CD4-positive, alpha-beta T cell treated with Interleukin-6 at 100 ng/mL for 8 hours (primary cell): Measurements from ENCODE around the gene AFDN.

ENCODE experiments used
- DNase-seq: peaks from one replicate; pipeline ENCODE4 v3.0.0-alpha.2; 2020; ENCODE audit warnings: mixed read lengths, low spot score

Gene AFDN, protein sequence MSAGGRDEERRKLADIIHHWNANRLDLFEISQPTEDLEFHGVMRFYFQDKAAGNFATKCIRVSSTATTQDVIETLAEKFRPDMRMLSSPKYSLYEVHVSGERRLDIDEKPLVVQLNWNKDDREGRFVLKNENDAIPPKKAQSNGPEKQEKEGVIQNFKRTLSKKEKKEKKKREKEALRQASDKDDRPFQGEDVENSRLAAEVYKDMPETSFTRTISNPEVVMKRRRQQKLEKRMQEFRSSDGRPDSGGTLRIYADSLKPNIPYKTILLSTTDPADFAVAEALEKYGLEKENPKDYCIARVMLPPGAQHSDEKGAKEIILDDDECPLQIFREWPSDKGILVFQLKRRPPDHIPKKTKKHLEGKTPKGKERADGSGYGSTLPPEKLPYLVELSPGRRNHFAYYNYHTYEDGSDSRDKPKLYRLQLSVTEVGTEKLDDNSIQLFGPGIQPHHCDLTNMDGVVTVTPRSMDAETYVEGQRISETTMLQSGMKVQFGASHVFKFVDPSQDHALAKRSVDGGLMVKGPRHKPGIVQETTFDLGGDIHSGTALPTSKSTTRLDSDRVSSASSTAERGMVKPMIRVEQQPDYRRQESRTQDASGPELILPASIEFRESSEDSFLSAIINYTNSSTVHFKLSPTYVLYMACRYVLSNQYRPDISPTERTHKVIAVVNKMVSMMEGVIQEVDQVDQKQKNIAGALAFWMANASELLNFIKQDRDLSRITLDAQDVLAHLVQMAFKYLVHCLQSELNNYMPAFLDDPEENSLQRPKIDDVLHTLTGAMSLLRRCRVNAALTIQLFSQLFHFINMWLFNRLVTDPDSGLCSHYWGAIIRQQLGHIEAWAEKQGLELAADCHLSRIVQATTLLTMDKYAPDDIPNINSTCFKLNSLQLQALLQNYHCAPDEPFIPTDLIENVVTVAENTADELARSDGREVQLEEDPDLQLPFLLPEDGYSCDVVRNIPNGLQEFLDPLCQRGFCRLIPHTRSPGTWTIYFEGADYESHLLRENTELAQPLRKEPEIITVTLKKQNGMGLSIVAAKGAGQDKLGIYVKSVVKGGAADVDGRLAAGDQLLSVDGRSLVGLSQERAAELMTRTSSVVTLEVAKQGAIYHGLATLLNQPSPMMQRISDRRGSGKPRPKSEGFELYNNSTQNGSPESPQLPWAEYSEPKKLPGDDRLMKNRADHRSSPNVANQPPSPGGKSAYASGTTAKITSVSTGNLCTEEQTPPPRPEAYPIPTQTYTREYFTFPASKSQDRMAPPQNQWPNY (N-terminal part only)

GRCh38 chr6:167826896-167827582 lies at the start of gene AFDN:
AFDN (plus strand) TSS chr6:167826911; CDS start chr6:167827133, 222 bp downstream.
- no peak for DNase-seq

GRCh38 chr6:167778497-167779128 lies 48.1 kb upstream of the AFDN start:
- DNase-seq: no peak

DNA sequence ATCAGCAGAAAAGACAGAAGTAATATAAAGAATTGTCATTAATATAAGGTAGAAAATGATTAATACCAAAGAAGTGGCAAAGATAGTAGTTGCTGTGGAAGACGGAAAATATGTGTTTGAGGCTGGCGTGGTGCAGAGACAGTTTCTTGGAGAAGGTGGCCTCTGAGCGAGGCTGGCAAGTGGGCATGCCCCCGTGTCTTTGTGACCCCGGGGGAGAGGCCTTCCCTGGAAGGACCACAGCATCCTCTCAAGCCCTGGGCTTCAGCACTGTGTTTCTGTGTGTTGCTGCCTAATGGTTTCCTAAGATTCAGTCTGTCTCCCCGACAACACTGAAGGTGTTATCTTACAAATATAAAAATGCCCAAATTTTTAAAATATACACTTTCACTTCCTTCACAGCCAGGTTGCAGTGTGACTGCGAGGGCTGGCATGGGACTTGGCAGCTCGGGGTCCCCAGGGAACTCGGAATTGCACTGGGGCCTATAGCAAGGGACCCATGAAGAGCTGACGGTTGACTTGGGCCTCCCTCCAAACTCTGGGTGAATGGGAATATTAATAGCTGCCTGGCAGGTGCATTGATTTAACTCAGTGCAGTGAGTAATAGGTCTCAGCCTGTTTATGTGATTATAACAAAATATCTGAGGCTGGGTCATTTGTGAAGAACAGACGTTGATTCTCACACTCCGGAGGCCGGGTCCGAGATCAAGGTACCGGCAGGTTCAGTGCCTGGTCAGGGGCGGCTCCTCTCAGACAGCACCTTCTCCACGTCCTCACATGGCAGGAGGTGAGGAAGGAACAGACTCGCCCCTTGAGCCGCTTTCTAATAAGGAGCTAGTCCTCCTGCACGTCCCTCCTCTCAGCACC lies 47.4 kb upstream of the AFDN start:
- DNase-seq: no peak

- DNase-seq: no peak
Measured at GRCh38 chr6:167779993-167780655, 46.6 kb upstream of the AFDN start.

- DNase-seq: no peak
Measured at GRCh38 chr6:167781066-167781767, 45.5 kb upstream of the AFDN start.

- no peak for DNase-seq
Measured at GRCh38 chr6:167781868-167782267, 44.8 kb upstream of the AFDN start.

GRCh38 chr6:167782698-167783517 lies 43.8 kb upstream of the AFDN start:
- no peak for DNase-seq

GRCh38 chr6:167786853-167787675 lies 39.6 kb upstream of the AFDN start:
- DNase-seq: no peak

DNA sequence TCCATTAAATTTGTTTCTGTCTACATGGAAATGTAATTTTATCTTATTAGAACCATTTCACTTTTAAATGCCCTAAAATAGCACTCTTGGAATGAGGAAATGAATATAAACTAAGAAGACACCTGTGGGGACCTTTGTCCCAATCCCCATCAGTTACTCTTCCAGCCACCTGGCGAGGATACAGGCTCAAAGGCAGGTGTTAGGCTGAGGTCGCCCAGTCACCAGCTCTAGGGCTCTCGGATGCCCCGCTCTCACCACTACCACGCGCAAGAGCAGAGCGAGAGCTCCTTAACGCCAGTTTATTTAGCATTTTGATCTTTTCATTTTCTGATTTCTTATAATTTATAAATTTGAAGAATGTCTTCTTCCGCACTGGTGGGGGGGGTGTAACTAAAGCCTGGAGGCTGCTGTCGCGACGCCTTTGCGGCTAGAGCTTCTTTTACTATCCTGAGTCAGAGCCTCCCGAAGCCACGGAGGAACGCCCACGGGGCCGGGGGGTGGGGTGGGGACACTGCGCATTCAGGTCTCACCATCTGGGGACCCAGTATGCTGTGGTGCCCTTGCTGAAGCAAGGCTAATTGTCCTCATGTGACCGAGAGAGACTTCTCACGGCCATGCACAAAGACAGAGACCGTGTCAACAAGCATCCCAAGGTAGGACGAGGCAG lies 38.7 kb upstream of the AFDN start:
- DNase-seq: no peak

- DNase-seq: no peak
Measured at GRCh38 chr6:167788563-167788903, 38.2 kb upstream of the AFDN start.

GRCh38 chr6:167789358-167789757 lies 37.4 kb upstream of the AFDN start:
- DNase-seq: no peak

DNA sequence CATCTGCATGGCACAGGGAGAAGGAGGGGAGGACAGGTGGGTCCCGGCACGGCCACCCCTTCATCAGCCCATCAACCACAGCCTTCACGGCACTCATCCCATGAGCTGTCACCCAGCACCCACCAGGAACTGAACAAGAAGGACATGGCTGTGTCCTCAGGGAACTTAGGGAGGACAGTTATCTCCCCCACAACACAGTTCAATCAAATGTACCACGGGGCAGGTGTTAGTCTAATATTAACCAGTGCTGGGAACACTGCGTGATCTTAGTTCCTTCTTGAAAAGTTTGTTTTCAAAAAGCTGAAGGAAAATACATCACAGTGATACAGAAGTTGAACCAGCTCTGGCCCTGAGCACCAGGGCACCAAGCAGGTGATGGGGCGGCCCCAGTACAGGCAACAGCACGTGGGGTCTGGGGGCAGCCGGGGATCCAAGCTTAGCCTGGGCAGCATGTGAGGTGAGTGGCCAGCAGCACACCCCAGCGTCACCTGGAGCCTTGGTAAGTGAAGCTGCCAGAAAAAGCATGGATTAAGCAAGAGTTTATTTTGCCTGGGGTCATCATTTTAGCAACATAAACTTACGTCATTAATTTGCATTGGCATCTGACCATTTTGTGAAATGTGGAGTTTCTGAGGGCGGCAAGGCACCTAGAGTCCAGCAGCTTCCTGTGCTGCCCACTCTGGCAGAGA lies 35.5 kb upstream of the AFDN start:
- DNase-seq: no peak

DNA sequence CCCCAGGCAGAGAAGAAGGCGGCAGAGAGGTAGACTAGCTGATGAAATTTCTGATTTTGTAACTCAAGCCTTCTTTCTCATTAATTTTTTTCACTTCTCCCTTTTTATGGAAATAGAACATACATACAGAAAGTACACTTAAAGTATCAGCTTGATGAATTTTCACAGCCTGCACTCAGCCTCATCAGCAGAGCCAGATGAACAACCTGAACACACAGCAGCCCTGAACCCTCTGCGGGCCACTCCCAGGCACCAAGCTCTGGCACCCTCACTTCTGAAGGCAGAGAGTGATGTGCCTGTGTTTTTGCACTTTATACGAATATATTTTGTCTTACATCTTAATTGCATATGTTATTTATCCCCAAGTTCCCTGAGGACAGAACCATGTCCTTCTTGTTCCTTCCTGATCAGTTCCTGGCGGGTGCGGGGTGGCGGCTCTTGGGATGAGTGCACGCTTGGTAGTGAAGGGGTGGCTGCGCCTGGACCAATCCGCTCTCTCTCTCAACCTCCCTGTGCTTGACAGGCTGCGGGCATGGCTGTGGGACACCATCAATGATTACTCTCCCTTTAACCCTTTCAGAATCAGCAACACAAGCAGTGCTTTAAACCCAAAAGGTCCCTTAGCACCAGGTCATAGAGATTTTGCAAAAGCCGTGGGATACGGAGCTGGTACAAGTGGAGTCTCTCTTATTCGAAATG lies 34.8 kb upstream of the AFDN start:
- DNase-seq: no peak

GRCh38 chr6:167793421-167793820 lies 33.3 kb upstream of the AFDN start:
- no peak for DNase-seq
